IMR-90 (cell line): ENCODE measurements around the gene WNT6. TPM values are rescaled to one million over a fixed set of nuclear protein-coding genes. Genes with fewer than 3 reads are reported as not detected.

Source experiments
- ATAC-seq: fragments of 200-7000 bp; cut with Tn5 transposase; 2 replicates; pipeline ENCODE4 v1.9.1; 2020; ENCODE audit warnings: low read depth, mild to moderate bottlenecking, moderate library complexity
- BruUV-seq: library from RNA; stranded (reverse); fragments of 400-500 nt; replicated peaks from 2 replicates; lab custom pipeline; 2021; lab: Mats Ljungman, UMichigan
- CTCF ChIA-PET: fragments of 300-600 bp; formaldehyde crosslinking; extraction: SDS; loops from one replicate; lab custom pipeline; 2021; ENCODE audit warnings: antibody characterized with exemption; lab: Yijun Ruan, JAX
- POLR2A ChIA-PET: fragments of 300-600 bp; sonication (Branson Sonifier 250); formaldehyde crosslinking; loops from one replicate; lab custom pipeline; 2022; ENCODE audit warnings: antibody characterized with exemption; ENCODE audit not compliant: unreplicated experiment; lab: Charles Lee
- DNase-seq: peaks from one replicate; pipeline ENCODE4 v3.0.0; 2013
- H2AFZ ChIP-seq: replicated peaks from 2 replicates; pipeline ENCODE3; 2013; ENCODE audit warnings: low read length, mild to moderate bottlenecking; ENCODE audit not compliant: poor library complexity
- H2AK5ac ChIP-seq: 2 replicates; pipeline ENCODE4 v1.6.1; 2013; ENCODE audit warnings: low read depth, low read length, inconsistent platforms
- H2AK9ac ChIP-seq: replicated peaks from 2 replicates; pipeline ENCODE3; 2013; ENCODE audit warnings: mild to moderate bottlenecking, low read depth, low read length, moderate library complexity; ENCODE audit not compliant: poor library complexity
- H2BK120ac ChIP-seq: 2 replicates; pipeline ENCODE4 v1.6.1; 2013; ENCODE audit warnings: low read depth, low read length, inconsistent platforms
- H2BK15ac ChIP-seq: 3 replicates; pipeline ENCODE4 v1.6.1; 2013; ENCODE audit warnings: low read depth, low read length, inconsistent platforms
- H2BK20ac ChIP-seq: 2 replicates; pipeline ENCODE4 v1.6.1; 2013; ENCODE audit warnings: low read depth, mild to moderate bottlenecking, inconsistent platforms, low read length, moderate library complexity
- H2BK5ac ChIP-seq: 2 replicates; pipeline ENCODE4 v1.6.1; 2013; ENCODE audit warnings: mild to moderate bottlenecking, low read depth, low read length, inconsistent platforms; ENCODE audit not compliant: poor library complexity, severe bottlenecking
- H3K14ac ChIP-seq: replicated peaks from 2 replicates; pipeline ENCODE4 v1.6.1; 2013; ENCODE audit warnings: low read depth, low read length, inconsistent platforms
- H3K18ac ChIP-seq: 2 replicates; pipeline ENCODE4 v1.6.1; 2013; ENCODE audit warnings: low read depth, low read length, control low read depth
- H3K23ac ChIP-seq: 2 replicates; pipeline ENCODE4 v1.6.1; 2013; ENCODE audit warnings: low read depth, low read length, inconsistent platforms
- H3K27ac ChIP-seq: 2 replicates; pipeline ENCODE4 v1.5.1; 2013; ENCODE audit warnings: mild to moderate bottlenecking, control low read depth, low read length; ENCODE audit not compliant: insufficient read depth
- H3K27me3 ChIP-seq: 2 replicates; pipeline ENCODE4 v1.6.1; 2013; ENCODE audit warnings: low read length; ENCODE audit not compliant: control insufficient read depth, insufficient read depth
- H3K36me3 ChIP-seq: 2 replicates; pipeline ENCODE4 v1.6.1; 2013; ENCODE audit warnings: low read length, mixed read lengths; ENCODE audit not compliant: control insufficient read depth, insufficient read depth
- H3K4ac ChIP-seq: 2 replicates; pipeline ENCODE4 v1.6.1; 2013; ENCODE audit warnings: low read depth, low read length, inconsistent platforms
- H3K4me1 ChIP-seq: 2 replicates; pipeline ENCODE4 v1.6.1; 2013; ENCODE audit warnings: low read length, mixed read lengths; ENCODE audit not compliant: control insufficient read depth, insufficient read depth
- H3K4me2 ChIP-seq: 2 replicates; pipeline ENCODE4 v1.6.1; 2013; ENCODE audit warnings: low read depth, mild to moderate bottlenecking, control low read depth, low read length, moderate library complexity
- H3K4me3 ChIP-seq: 2 replicates; pipeline ENCODE4 v1.5.1; 2013; ENCODE audit warnings: low read depth, mild to moderate bottlenecking, control low read depth, low read length, moderate library complexity; ENCODE audit not compliant: insufficient read depth
- H3K56ac ChIP-seq: 2 replicates; pipeline ENCODE4 v1.6.1; 2013; ENCODE audit warnings: low read length, inconsistent platforms; ENCODE audit not compliant: insufficient read depth; ENCODE audit errors: extremely low read depth
- H3K79me1 ChIP-seq, 2 experiments: 2 replicates each; pipeline ENCODE4 v1.6.1; 2013; ENCODE audit warnings: low read length in 2 of 2, inconsistent platforms in 1 of 2, low read depth in 1 of 2
- H3K9ac ChIP-seq: 2 replicates; pipeline ENCODE4 v1.6.1; 2013; ENCODE audit warnings: low read depth, low read length, control low read depth
- H3K9me1 ChIP-seq: 2 replicates; pipeline ENCODE4 v1.6.1; 2013; ENCODE audit warnings: low read length, inconsistent platforms; ENCODE audit not compliant: insufficient read depth
- H3K9me3 ChIP-seq: 2 replicates; pipeline ENCODE4 v1.6.1; 2013; ENCODE audit warnings: low read length; ENCODE audit not compliant: control insufficient read depth, insufficient read depth
- H4K20me1 ChIP-seq: 2 replicates; pipeline ENCODE4 v1.6.1; 2013; ENCODE audit warnings: low read length, inconsistent platforms; ENCODE audit not compliant: insufficient read depth
- H4K5ac ChIP-seq: 2 replicates; pipeline ENCODE4 v1.6.1; 2013; ENCODE audit warnings: mild to moderate bottlenecking, low read depth, low read length, control low read depth
- H4K8ac ChIP-seq, 2 experiments: 2 replicates each; pipeline ENCODE4 v1.6.1; 2013; ENCODE audit warnings: low read depth in 2 of 2, low read length in 2 of 2, control low read depth in 1 of 2, inconsistent platforms in 1 of 2
- H4K91ac ChIP-seq: 2 replicates; pipeline ENCODE4 v1.6.1; 2013; ENCODE audit warnings: low read depth, low read length, inconsistent platforms; ENCODE audit not compliant: insufficient read depth
- BHLHE40 ChIP-seq: fragments of 150-350 bp; IDR thresholded peaks from 2 replicates; pipeline ENCODE4 v1.6.1; 2016; ENCODE audit warnings: mild to moderate bottlenecking, low read depth, low read length
- CTCF ChIP-seq: conservative IDR thresholded peaks from 2 replicates; pipeline ENCODE4 v1.5.1; 2012; ENCODE audit warnings: mild to moderate bottlenecking, low read depth, low read length, improper control_type of control experiment
- ELK1 ChIP-seq: fragments of 150-350 bp; IDR thresholded peaks from 2 replicates; pipeline ENCODE4 v1.6.1; 2016; ENCODE audit warnings: low read depth, mild to moderate bottlenecking, low read length, moderate library complexity, borderline replicate concordance
- MXI1 ChIP-seq: IDR thresholded peaks from 2 replicates; pipeline ENCODE4 v1.6.1; 2012; ENCODE audit warnings: low read depth, mild to moderate bottlenecking, low read length, moderate library complexity, borderline replicate concordance
- POLR2A ChIP-seq: IDR thresholded peaks from 2 replicates; pipeline ENCODE4 v1.6.1; 2012; ENCODE audit warnings: mild to moderate bottlenecking, low read depth, low read length
- RAD21 ChIP-seq: IDR thresholded peaks from 2 replicates; pipeline ENCODE4 v1.6.1; 2012; ENCODE audit warnings: low read length, improper control_type of control experiment
- RCOR1 ChIP-seq: IDR thresholded peaks from 2 replicates; pipeline ENCODE4 v1.6.1; 2012; ENCODE audit warnings: mild to moderate bottlenecking, low read length, improper control_type of control experiment; ENCODE audit not compliant: insufficient replicate concordance
- RFX5 ChIP-seq: IDR thresholded peaks from 2 replicates; pipeline ENCODE4 v1.8.0; 2012; ENCODE audit warnings: low read depth, mild to moderate bottlenecking, low read length, moderate library complexity
- SMC3 ChIP-seq: fragments of 150-350 bp; IDR thresholded peaks from 2 replicates; pipeline ENCODE4 v1.6.1; 2016; ENCODE audit warnings: low read depth, mild to moderate bottlenecking, antibody characterized with exemption, low read length, moderate library complexity
- USF2 ChIP-seq: fragments of 150-350 bp; IDR thresholded peaks from 2 replicates; pipeline ENCODE4 v1.6.1; 2017; ENCODE audit warnings: mild to moderate bottlenecking, antibody characterized with exemption, low read length, low read depth
- WGBS, 2 experiments: methylation state at CpG; one replicate each; pipeline versions ENCODE4 v1.1.5 to v1.1.7; 2013; ENCODE audit warnings: missing lambda C conversion rate in 2 of 2; ENCODE audit not compliant: insufficient read length in 1 of 2; ENCODE audit errors: extremely low coverage in 2 of 2; 5-methylcytosine and 5-hydroxymethylcytosine counted together
- dilution Hi-C: fragments of 300-500 bp; cut with HindIII; formaldehyde crosslinking; loops from one replicate; pipeline ENCODE4 v1.14.3; 2018; ENCODE audit warnings: low sequenced_read_pairs; ENCODE audit not compliant: unreplicated experiment
- in situ Hi-C: fragments of 300-500 bp; cut with MboI; formaldehyde crosslinking; loops from 3 replicates; pipeline ENCODE4 v1.14.3; 2019; ENCODE audit warnings: low sequenced_read_pairs, inconsistent platforms, mixed read lengths
- intact Hi-C: fragments of 100-400 bp; cut with micrococcal nuclease; formaldehyde crosslinking; loops from 2 replicates; pipeline ENCODE4 v1.10.0; 2022
- polyA plus RNA-seq, 3 experiments: library from polyadenylated mRNA; depleted of rRNA; stranded (reverse); fragments of >200 nt; gene quantifications; 2 replicates each; pipeline ENCODE4 v1.2.3, GENCODE V29; 2012; ENCODE audit warnings: low replicate concordance in 1 of 3
- total RNA-seq: library from RNA; depleted of rRNA; stranded (reverse); fragments of >200 nt; gene quantifications from 2 replicates; pipeline ENCODE4 v1.2.3, GENCODE V29; 2012

The WNT6 gene
- total and polyA plus RNA-seq, 2 of the 4 experiments (the other 2 are of a cell fraction) = not detected

GRCh38 chr2:218823196-218823855 lies 36.3 kb upstream of the WNT6 start:
- Histone ChIP-seq H2BK15ac (no peak overlapping the region), H3K36me3 (peaks cover 2% of the 10 kb centered on the region; the same call in 1 of the 2 replicates), H3K27me3 (peaks cover 21% of the 10 kb centered on the region), H2BK20ac (no peak overlapping the region), H2AK9ac (peak overlapping the region; percentile 42), H3K4me2 (no peak overlapping the region), H3K23ac (no peak overlapping the region), H3K79me1 (no peaks in the 10 kb centered on the region), H3K56ac (0 out of 2 replicates have a peak overlapping the region, but pooled peaks have one; percentile 6), H3K9ac (no peak overlapping the region), H3K9me1 (no peaks in the 10 kb centered on the region), H3K14ac (no peak overlapping the region), H4K8ac (no peak overlapping the region), H4K20me1 (no peaks in the 10 kb centered on the region), H3K4me1 (peaks cover 2% of the 10 kb centered on the region; the same call in 1 of the 2 replicates), H3K18ac (no peak overlapping the region), H2AK5ac (no peak overlapping the region), H2AFZ (no peak overlapping the region), H2BK5ac (no peak overlapping the region), H4K91ac (no peak overlapping the region), H3K27ac (no peak overlapping the region), H3K4ac (no peak overlapping the region), H4K5ac (no peak overlapping the region), H3K4me3 (no peak overlapping the region), H2BK120ac (no peak overlapping the region), H3K9me3 (no peaks in the 10 kb centered on the region)
- DNase-seq (no peak), ATAC-seq (no peak)
- intact Hi-C loops = no loop called here
- TF ChIP-seq MXI1 (no peak), SMC3 (no peak), USF2 (no peak), CTCF (no peak), BHLHE40 (no peak), ELK1 (no peak), RAD21 (no peak), RCOR1 (no peak), POLR2A (no peak), RFX5 (no peak)
- 97% methylated on average over 5 of the region's 9 CpGs; no CpG with 5 or more reads in 1 of the 2 experiments for WGBS, 2 experiments
- POLR2A ChIA-PET = no interaction called here
- CTCF ChIA-PET = no interaction called here
- dilution Hi-C loops = no loop called here
- in situ Hi-C loops = no loop called here
- BruUV-seq = no TSS peak
